Activated naive CD8-positive, alpha-beta T cell treated with anti-CD3 and anti-CD28 coated beads, Interleukin-2, amount 50 U/mL, for 24 hours (primary cell): ENCODE measurements around the gene COL21A1.

ENCODE experiments used
- ATAC-seq: fragments of 150-1000 bp; cut with Tn5 transposase; one replicate; pipeline ENCODE4 v1.10.0; 2021
- DNase-seq: peaks from one replicate; pipeline ENCODE4 v3.0.0; 2021
- H3K27ac Mint-ChIP-seq: one replicate; pipeline ENCODE4 v1.8.0; 2021; ENCODE audit warnings: mild to moderate bottlenecking, mixed read lengths
- H3K27me3 Mint-ChIP-seq: one replicate; pipeline ENCODE4 v1.8.0; 2021; ENCODE audit warnings: mixed read lengths
- H3K36me3 Mint-ChIP-seq: one replicate; pipeline ENCODE4 v1.8.0; 2021; ENCODE audit warnings: low read depth, mixed read lengths
- H3K4me1 Mint-ChIP-seq: one replicate; pipeline ENCODE4 v1.8.0; 2021; ENCODE audit warnings: mixed read lengths
- H3K4me3 Mint-ChIP-seq: one replicate; pipeline ENCODE4 v1.8.0; 2021; ENCODE audit warnings: mild to moderate bottlenecking, moderate library complexity, mixed read lengths
- H3K9me3 Mint-ChIP-seq: one replicate; pipeline ENCODE4 v1.8.0; 2021; ENCODE audit warnings: mixed read lengths

The COL21A1 gene

GRCh38 chr6:56246881-56247653 is at the start of gene COL21A1:
Gene COL21A1, minus strand, starts transcription at chr6:56247580. Its CDS starts 64,962 bp downstream, at chr6:56182618.
- no peak within 1 kb of the TSS for H3K4me3 Mint-ChIP-seq
- H3K36me3 Mint-ChIP-seq, result no peaks in the 10 kb centered on the region
- no peaks in the 10 kb centered on the region for H3K9me3 Mint-ChIP-seq
- ATAC-seq (no peak), DNase-seq (no peak)
- no peak within 1 kb of the TSS for H3K27ac Mint-ChIP-seq
- peaks cover 6% of the 10 kb centered on the region for H3K27me3 Mint-ChIP-seq
- H3K4me1 Mint-ChIP-seq, result no peaks in the 10 kb centered on the region

DNA sequence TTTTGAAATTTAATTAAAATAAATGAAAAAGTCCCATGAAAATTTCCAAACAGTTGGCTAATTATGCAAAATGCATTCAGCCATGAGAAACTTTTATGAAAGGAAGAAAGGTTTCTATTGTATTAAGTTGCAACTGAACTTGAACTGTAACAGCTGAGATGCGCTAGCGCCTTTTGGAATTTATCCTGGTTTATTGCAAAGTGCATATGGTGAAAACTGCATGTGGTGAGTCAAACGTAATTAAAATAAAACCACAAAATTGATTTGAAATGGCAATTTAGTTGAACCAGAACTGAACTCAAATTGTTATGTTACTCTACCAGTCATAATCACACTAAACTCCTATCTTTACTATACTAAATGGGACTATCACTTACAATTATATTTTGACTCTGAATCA is 46.4 kb upstream of the COL21A1 start:
- ATAC-seq (no peak), DNase-seq (no peak)
- no peaks in the 10 kb centered on the region for H3K36me3 Mint-ChIP-seq
- H3K4me3 Mint-ChIP-seq, result no peak overlapping the region
- H3K4me1 Mint-ChIP-seq, result no peaks in the 10 kb centered on the region
- no peak overlapping the region for H3K27ac Mint-ChIP-seq
- no peaks in the 10 kb centered on the region for H3K9me3 Mint-ChIP-seq
- no peaks in the 10 kb centered on the region for H3K27me3 Mint-ChIP-seq

DNA sequence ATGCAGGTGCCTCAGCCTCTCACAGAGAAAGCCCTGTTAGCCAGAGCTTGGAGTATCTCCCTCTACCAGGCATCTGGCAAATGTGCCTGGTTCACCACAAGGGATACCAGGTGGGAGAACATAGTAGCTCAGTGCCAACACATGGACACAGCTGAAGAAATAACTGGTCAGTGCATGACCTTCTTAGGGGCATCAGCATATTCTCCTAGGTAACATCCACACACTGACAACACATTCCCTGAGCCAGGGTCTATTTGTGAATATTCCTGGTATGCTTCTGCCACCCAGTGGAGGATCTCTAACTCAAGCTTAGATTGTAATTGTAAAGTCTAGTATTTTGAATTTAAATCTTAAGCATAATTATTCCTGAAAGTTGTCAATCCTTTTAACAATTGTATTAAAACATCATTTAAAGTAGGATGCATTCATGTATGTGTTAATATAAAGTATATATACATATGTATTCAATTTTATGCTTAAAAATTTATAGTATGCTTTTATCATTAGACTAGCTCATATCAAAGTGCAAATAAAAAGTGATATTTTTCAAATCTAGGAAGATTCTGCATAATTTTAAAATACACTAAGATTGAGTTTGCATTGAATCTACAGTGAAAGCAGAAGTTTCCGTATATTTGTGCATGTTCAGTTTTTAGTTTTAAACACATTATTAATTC is 45.3 kb upstream of the COL21A1 start:
- no peak for ATAC-seq
- no peak overlapping the region for H3K27ac Mint-ChIP-seq
- no peaks in the 10 kb centered on the region for H3K36me3 Mint-ChIP-seq

DNA sequence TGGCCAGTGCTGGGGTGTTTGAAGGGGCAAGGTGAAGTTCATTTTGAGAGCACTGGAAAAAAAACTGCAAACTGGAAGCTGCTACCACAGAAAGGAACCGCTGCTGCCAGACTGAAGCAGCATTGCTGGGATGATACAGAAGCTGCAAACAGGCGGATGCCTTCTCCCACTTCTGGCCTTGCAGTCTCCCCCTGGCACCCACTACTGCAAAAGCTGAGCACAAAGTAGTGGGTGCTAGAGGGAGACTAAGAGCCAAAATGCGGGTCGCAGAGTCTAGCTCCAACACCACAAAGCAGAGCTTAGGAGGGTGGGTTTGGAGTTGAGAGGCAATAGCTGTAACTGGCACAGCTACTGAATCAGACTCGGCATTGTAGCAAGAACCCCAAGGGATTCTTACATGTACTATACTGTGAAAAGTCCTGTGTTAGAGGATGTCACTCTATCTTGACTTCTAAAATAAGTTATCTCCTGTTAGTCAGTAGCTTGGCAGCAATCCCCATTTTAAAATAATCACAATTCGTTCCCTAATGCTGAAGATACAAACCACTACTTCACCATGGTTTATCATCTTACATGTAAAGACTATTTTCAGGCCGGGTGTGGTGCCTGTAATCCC is 44.0 kb upstream of the COL21A1 start:
- ATAC-seq, result no peak
- DNase-seq, result no peak
- Mint-ChIP-seq H3K4me1 (no peaks in the 10 kb centered on the region), H3K27ac (no peak overlapping the region), H3K9me3 (no peaks in the 10 kb centered on the region), H3K27me3 (no peaks in the 10 kb centered on the region), H3K4me3 (no peak overlapping the region), H3K36me3 (no peaks in the 10 kb centered on the region)

More for the DNA sequence above, 45.3 kb upstream of the COL21A1 start:
- Mint-ChIP-seq H3K4me3 (no peak overlapping the region), H3K27me3 (no peaks in the 10 kb centered on the region), H3K4me1 (no peaks in the 10 kb centered on the region), H3K9me3 (no peaks in the 10 kb centered on the region)
- DNase-seq, result no peak

DNA sequence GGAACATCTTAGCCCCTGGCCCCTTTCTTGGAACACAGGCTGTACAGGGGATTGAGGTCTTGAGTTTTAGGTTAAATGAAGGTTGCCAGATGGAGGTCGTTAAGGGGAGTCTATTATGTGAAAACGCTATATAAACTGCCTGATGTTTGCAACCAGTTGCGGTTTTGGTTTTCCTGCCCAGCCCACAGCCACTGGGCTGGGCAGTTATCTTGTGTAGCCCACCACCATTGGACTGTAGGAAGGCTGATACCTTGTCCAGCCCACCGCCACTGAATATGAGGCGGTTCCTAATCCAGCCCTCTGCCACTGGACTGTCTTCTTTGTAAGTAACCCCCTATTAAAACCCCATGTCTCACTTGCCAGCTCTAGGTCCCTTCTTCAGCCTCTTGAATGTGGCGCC is 42.3 kb upstream of the COL21A1 start:
- no peak overlapping the region for H3K27ac Mint-ChIP-seq
- H3K4me3 Mint-ChIP-seq, result no peak overlapping the region
- no peak for DNase-seq
- H3K27me3 Mint-ChIP-seq, result no peaks in the 10 kb centered on the region
- H3K4me1 Mint-ChIP-seq, result no peaks in the 10 kb centered on the region
- H3K9me3 Mint-ChIP-seq, result peaks cover 4% of the 10 kb centered on the region
- no peak for ATAC-seq
- H3K36me3 Mint-ChIP-seq, result no peaks in the 10 kb centered on the region

DNA sequence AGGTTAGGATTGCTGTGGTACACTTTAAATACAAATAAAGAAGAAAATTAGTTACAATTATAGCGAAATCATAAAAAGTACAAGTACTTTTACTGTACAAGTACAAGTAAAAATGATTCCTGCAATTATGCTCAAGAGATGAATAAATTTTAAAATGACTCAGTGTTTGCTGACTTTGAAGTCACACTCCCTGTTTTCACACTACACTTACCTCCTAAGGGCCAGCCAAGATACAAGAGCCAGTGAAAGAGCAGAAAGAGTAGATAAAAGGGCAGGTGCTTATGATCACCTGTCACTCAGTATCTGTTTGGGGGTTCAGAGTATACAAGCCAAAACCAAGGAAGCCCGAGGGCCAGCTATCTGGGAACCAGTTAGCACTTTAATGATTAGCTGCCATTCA is 41.0 kb upstream of the COL21A1 start:
- Mint-ChIP-seq H3K4me1 (no peaks in the 10 kb centered on the region), H3K27ac (no peak overlapping the region)
- ATAC-seq, result no peak

GRCh38 chr6:56282391-56282790 is 35.0 kb upstream of the COL21A1 start:
- no peak overlapping the region for H3K27ac Mint-ChIP-seq
- H3K27me3 Mint-ChIP-seq, result no peaks in the 10 kb centered on the region
- no peaks in the 10 kb centered on the region for H3K4me1 Mint-ChIP-seq
- peaks cover 4% of the 10 kb centered on the region for H3K9me3 Mint-ChIP-seq
- H3K4me3 Mint-ChIP-seq, result no peak overlapping the region
- ATAC-seq, result no peak
- no peaks in the 10 kb centered on the region for H3K36me3 Mint-ChIP-seq
- no peak for DNase-seq

More for the DNA sequence above, 41.0 kb upstream of the COL21A1 start:
- DNase-seq, result no peak
- Mint-ChIP-seq H3K4me3 (no peak overlapping the region), H3K9me3 (peaks cover 4% of the 10 kb centered on the region), H3K36me3 (no peaks in the 10 kb centered on the region), H3K27me3 (no peaks in the 10 kb centered on the region)

GRCh38 chr6:56280126-56280525 is 32.7 kb upstream of the COL21A1 start:
- H3K4me3 Mint-ChIP-seq, result no peak overlapping the region
- H3K36me3 Mint-ChIP-seq, result no peaks in the 10 kb centered on the region
- H3K4me1 Mint-ChIP-seq, result no peaks in the 10 kb centered on the region
- no peaks in the 10 kb centered on the region for H3K9me3 Mint-ChIP-seq
- H3K27ac Mint-ChIP-seq, result no peak overlapping the region
- DNase-seq, result no peak
- H3K27me3 Mint-ChIP-seq, result no peaks in the 10 kb centered on the region
- no peak for ATAC-seq

DNA sequence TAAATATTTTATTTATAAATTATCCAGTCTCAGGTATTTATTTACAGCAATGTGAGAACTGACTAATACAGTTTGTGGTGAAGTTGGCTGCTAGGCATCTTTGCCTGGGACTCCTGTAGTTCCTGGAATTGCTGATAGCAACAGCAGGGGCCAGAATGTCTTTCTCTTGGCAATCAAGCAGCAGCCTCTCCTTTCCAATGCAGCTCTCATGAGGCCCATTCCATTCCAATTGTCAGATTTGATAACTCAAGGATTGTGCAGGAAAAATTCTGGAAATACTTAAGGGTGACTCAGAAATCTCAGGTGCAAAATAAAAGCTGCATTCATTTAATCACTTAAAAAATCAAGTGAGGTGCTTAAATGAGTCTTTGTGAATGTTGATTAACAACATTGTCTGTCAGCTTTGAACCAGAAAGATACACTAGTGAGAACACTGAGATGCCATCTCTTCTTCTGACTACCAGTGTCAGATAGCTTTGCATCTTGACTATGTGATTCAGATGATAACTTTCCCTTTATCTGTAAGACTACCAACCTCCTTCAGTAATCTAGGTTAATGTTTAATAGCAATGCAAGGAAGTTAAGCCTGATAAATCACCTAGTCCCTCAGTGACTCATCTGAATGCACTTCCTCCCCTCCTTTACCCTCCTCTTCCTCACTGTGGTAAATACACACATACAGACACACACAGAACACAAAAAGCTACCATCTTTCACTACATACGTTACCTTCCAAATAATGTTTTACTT is 32.1 kb upstream of the COL21A1 start:
- DNase-seq (no peak), ATAC-seq (no peak)
- Mint-ChIP-seq H3K36me3 (no peaks in the 10 kb centered on the region), H3K9me3 (no peaks in the 10 kb centered on the region), H3K27me3 (no peaks in the 10 kb centered on the region), H3K4me3 (no peak overlapping the region), H3K27ac (no peak overlapping the region), H3K4me1 (no peaks in the 10 kb centered on the region)

- Mint-ChIP-seq H3K36me3 (no peaks in the 10 kb centered on the region), H3K4me3 (no peak overlapping the region), H3K4me1 (no peaks in the 10 kb centered on the region), H3K9me3 (no peaks in the 10 kb centered on the region), H3K27ac (no peak overlapping the region), H3K27me3 (no peaks in the 10 kb centered on the region)
- no peak for ATAC-seq
- no peak for DNase-seq
These were observed 30.8 kb upstream of the COL21A1 start for GRCh38 chr6:56278171-56278591.

GRCh38 chr6:56270812-56271441 is 23.5 kb upstream of the COL21A1 start:
- DNase-seq, result no peak
- Mint-ChIP-seq H3K36me3 (no peaks in the 10 kb centered on the region), H3K4me1 (no peaks in the 10 kb centered on the region), H3K27me3 (no peaks in the 10 kb centered on the region), H3K9me3 (peaks cover 13% of the 10 kb centered on the region), H3K27ac (no peak overlapping the region), H3K4me3 (no peak overlapping the region)
- no peak for ATAC-seq

DNA sequence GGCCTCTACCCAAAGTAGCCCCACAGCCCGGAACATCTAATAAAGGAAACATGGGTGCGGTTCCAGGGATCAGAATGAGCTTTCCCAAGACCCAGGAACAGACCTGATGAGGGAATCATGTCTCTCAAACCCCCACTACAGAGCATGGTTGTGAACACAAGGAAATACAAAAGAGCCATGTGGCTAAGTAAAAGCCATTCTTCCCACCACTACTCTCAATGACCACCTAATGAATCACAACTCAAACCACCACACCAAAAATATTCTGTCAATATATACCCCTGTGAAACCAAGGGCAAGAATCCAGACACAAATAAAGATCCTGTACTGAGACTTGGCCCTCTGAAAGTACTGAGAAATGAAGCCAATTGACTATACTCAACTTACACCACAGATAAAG is 20.9 kb upstream of the COL21A1 start:
- no peak for ATAC-seq
- no peaks in the 10 kb centered on the region for H3K4me1 Mint-ChIP-seq
- H3K9me3 Mint-ChIP-seq, result peaks cover 13% of the 10 kb centered on the region
- H3K27me3 Mint-ChIP-seq, result no peaks in the 10 kb centered on the region
- H3K36me3 Mint-ChIP-seq, result no peaks in the 10 kb centered on the region
- DNase-seq, result no peak
- no peak overlapping the region for H3K27ac Mint-ChIP-seq
- no peak overlapping the region for H3K4me3 Mint-ChIP-seq

- H3K4me3 Mint-ChIP-seq, result no peak overlapping the region
These were observed 18.6 kb upstream of the COL21A1 start for GRCh38 chr6:56266011-56266410.

DNA sequence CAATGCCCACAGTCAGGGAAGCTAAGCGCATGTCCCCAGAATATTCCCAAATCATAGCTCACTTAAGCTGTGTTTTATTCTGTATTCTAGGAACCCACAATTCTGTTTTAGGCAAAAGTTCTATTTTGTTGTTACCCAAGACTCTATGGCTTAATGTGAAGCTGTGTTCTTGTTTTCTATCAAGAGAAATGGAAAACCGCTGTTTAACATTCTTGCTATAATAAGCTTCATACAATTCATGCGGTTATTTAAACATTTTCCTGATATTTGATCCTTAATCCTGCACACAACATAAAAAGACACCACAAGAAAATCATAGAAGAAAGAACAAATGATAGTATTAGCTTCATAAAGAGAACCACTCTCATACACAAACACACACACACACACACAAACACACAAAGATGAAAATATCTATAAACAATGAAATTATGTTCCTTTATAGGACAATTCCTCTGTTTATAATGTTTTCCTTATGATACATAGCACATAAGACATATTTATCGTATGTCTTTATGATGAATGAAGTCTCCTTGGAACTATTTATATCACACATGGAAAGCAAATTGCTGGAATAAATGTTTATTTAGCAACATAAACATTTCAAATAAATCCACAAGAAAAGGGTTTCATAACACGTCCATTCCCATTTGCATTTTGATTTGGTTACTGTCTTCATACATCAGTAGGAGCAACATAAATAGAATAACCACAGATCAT is 16.4 kb upstream of the COL21A1 start:
- no peaks in the 10 kb centered on the region for H3K27me3 Mint-ChIP-seq
- H3K9me3 Mint-ChIP-seq, result peaks cover 4% of the 10 kb centered on the region
- ATAC-seq (no peak), DNase-seq (no peak)
- H3K36me3 Mint-ChIP-seq, result no peaks in the 10 kb centered on the region
- H3K4me1 Mint-ChIP-seq, result no peaks in the 10 kb centered on the region
- H3K27ac Mint-ChIP-seq, result no peak overlapping the region
- H3K4me3 Mint-ChIP-seq, result no peak overlapping the region

More at GRCh38 chr6:56266011-56266410, 18.6 kb upstream of the COL21A1 start:
- H3K4me1 Mint-ChIP-seq, result no peaks in the 10 kb centered on the region
- H3K27me3 Mint-ChIP-seq, result no peaks in the 10 kb centered on the region
- no peaks in the 10 kb centered on the region for H3K36me3 Mint-ChIP-seq
- ATAC-seq, result no peak
- H3K27ac Mint-ChIP-seq, result no peak overlapping the region
- peaks cover 13% of the 10 kb centered on the region for H3K9me3 Mint-ChIP-seq
- DNase-seq, result no peak
